Left lung (tissue), 10 donors: ENCODE data around the gene CHMP6. TPM values are rescaled to one million over a fixed set of nuclear protein-coding genes. Genes with fewer than 3 reads are reported as not detected.
"Not testable (repeated sequence)": the region's sequence is repeated elsewhere in the genome, so short reads cannot be mapped to it uniquely, and the experiment has no call there.

Source experiments
- ATAC-seq: fragments of 200-7000 bp; cut with Tn5 transposase; one replicate; pipeline ENCODE4 v1.9.1; 2020; ENCODE audit warnings: moderate library complexity
- DNase-seq, 4 donors: peaks; one replicate each; pipeline ENCODE4 v3.0.0-alpha.2; 2013 to 2020
- H3K27ac ChIP-seq, 2 donors: fragments of 200-600 bp; sonication (generic) in 1 of 2; one replicate each; pipeline versions ENCODE4 v1.5.0 to v1.8.0; 2020 to 2021
- H3K27me3 ChIP-seq, 2 donors: fragments of 200-600 bp; sonication (generic) in 1 of 2; one replicate each; pipeline versions ENCODE4 v1.5.0 to v1.8.0; 2020 to 2021
- H3K36me3 ChIP-seq, 2 donors: fragments of 200-600 bp; sonication (generic) in 1 of 2; one replicate each; pipeline versions ENCODE4 v1.5.0 to v1.8.0; 2020 to 2021
- H3K4me1 ChIP-seq, 2 donors: fragments of 200-600 bp; one replicate each; pipeline ENCODE4 v1.8.0; 2021
- H3K4me3 ChIP-seq, 2 donors: fragments of 200-600 bp; sonication (generic) in 1 of 2; one replicate each; pipeline versions ENCODE4 v1.5.0 to v1.8.0; 2020 to 2021; ENCODE audit warnings: mild to moderate bottlenecking in 1 of 2
- H3K9me3 ChIP-seq, 2 donors: fragments of 200-600 bp; sonication (generic) in 1 of 2; one replicate each; pipeline versions ENCODE4 v1.5.0 to v1.8.0; 2020 to 2021
- CTCF ChIP-seq, 2 donors: fragments of 200-600 bp; sonication (generic) in 1 of 2; IDR thresholded peaks; one replicate each; pipeline versions ENCODE4 v1.5.0 to v1.8.0; 2021; ENCODE audit warnings: antibody characterized with exemption in 2 of 2
- intact Hi-C, 2 donors: fragments of 100-400 bp; cut with DNase I; formaldehyde crosslinking; loops; one replicate each; pipeline versions ENCODE4 v1.11.2 to v1.14.2; 2022
- polyA plus RNA-seq, 6 donors: library from polyadenylated mRNA; unstranded; fragments of 120-200 nt; gene quantifications; one replicate each; pipeline ENCODE4 v1.2.1, GENCODE V29; 2013; ENCODE audit not compliant: insufficient read length in 6 of 6
- total RNA-seq, 2 donors: library from RNA; stranded (reverse); fragmentation: NEBNext Ultra II Directional; extraction: Animal tissue kit (Norgen Biotek cat#: 25700); gene quantifications; one replicate each; pipeline ENCODE4 v1.2.1, GENCODE V29; 2021
- donor health status: DM: no; HTN: yes; CAD: no.
- donor health status: DM: no; HTN: no; CAD: no.

Gene CHMP6
- total and polyA plus RNA-seq, 8 donors, result 24.1 to 32.7 (median 28.6) TPM

GRCh38 chr17:81026266-81027036 is 34.8 kb downstream of the CHMP6 start:
- H3K36me3 ChIP-seq, result no peaks in the 10 kb centered on the region
- H3K27ac ChIP-seq, result no peak overlapping the region
- no peak overlapping the region for H3K4me3 ChIP-seq
- intact Hi-C loops, result no loop called here
- peaks cover 8 to 51% of the 10 kb centered on the region in 2 donors for H3K4me1 ChIP-seq
- H3K27me3 ChIP-seq, result peaks cover 0 to 29% of the 10 kb centered on the region in 2 donors
- no peaks in the 10 kb centered on the region for H3K9me3 ChIP-seq
- ATAC-seq (no peak), DNase-seq (peak in 1 of 4 donors; percentile 60)
- no peak for TF ChIP-seq CTCF (IDR thresholded peaks at IDR 0.05)

GRCh38 chr17:81027038-81027437 is 35.4 kb downstream of the CHMP6 start:
- peaks cover 6 to 54% of the 10 kb centered on the region in 2 donors for H3K4me1 ChIP-seq
- H3K4me3 ChIP-seq, result no peak overlapping the region
- H3K27ac ChIP-seq, result no peak overlapping the region
- intact Hi-C loops, result no loop called here
- peak in 1 of 4 donors; percentile 70 for DNase-seq
- TF ChIP-seq CTCF (IDR thresholded peaks at IDR 0.05), result no peak
- H3K27me3 ChIP-seq, result peaks cover 0 to 29% of the 10 kb centered on the region in 2 donors
- H3K9me3 ChIP-seq, result no peaks in the 10 kb centered on the region
- no peak for ATAC-seq
- no peaks in the 10 kb centered on the region for H3K36me3 ChIP-seq

GRCh38 chr17:81027591-81028505 is 36.2 kb downstream of the CHMP6 start:
- TF ChIP-seq CTCF (IDR thresholded peaks at IDR 0.05), result no peak
- Histone ChIP-seq H3K27me3 (peaks cover 0 to 29% of the 10 kb centered on the region in 2 donors), H3K27ac (no peak overlapping the region), H3K4me3 (no peak overlapping the region), H3K4me1 (peaks cover 10 to 62% of the 10 kb centered on the region in 2 donors), H3K9me3 (no peaks in the 10 kb centered on the region), H3K36me3 (peaks cover 0 to 4% of the 10 kb centered on the region in 2 donors)
- ATAC-seq (no peak), DNase-seq (peak in 1 of 4 donors; percentile 69)
- intact Hi-C loops, result no loop called here

- Histone ChIP-seq H3K36me3 (peaks cover 0 to 4% of the 10 kb centered on the region in 2 donors), H3K27ac (no peak overlapping the region), H3K9me3 (no peaks in the 10 kb centered on the region), H3K27me3 (peaks cover 0 to 29% of the 10 kb centered on the region in 2 donors), H3K4me1 (peaks cover 16 to 65% of the 10 kb centered on the region in 2 donors), H3K4me3 (no peak overlapping the region)
- intact Hi-C loops, result no loop called here
- DNase-seq, result peak in 1 of 4 donors; percentile 64
- TF ChIP-seq CTCF (IDR thresholded peaks at IDR 0.05), result no peak
- no peak for ATAC-seq
These were observed 36.8 kb downstream of the CHMP6 start for GRCh38 chr17:81028506-81028858.

- no peak for TF ChIP-seq CTCF (IDR thresholded peaks at IDR 0.05)
These were observed 38.2 kb downstream of the CHMP6 start for GRCh38 chr17:81029859-81030258.

GRCh38 chr17:81030312-81030711 is 38.7 kb downstream of the CHMP6 start:
- intact Hi-C loops, H3K27ac ChIP-seq, ATAC-seq, H3K9me3 ChIP-seq, H3K36me3 ChIP-seq: not testable (repeated sequence)
- Histone ChIP-seq H3K4me1 (peaks cover 16 to 59% of the 10 kb centered on the region in 2 donors), H3K4me3 (peak overlapping the region in 1 of 2 donors; percentile 62), H3K27me3 (peaks cover 0 to 29% of the 10 kb centered on the region in 2 donors)
- peak in 1 of 4 donors; percentile 42 for DNase-seq

More at GRCh38 chr17:81029859-81030258, 38.2 kb downstream of the CHMP6 start:
- Histone ChIP-seq H3K9me3 (no peaks in the 10 kb centered on the region), H3K27me3 (peaks cover 0 to 29% of the 10 kb centered on the region in 2 donors), H3K36me3 (peaks cover 0 to 4% of the 10 kb centered on the region in 2 donors), H3K4me1 (peaks cover 16 to 59% of the 10 kb centered on the region in 2 donors), H3K4me3 (no peak overlapping the region), H3K27ac (no peak overlapping the region)
- ATAC-seq (no peak), DNase-seq (peak in 1 of 4 donors; percentile 55)
- intact Hi-C loops, result no loop called here
